Panc1 (cell line): ENCODE data around the gene INPP5D.

Source experiments
- POLR2AphosphoS5 ChIP-seq: IDR thresholded peaks from 2 replicates; pipeline ENCODE4 v1.6.1; 2012; ENCODE audit warnings: mild to moderate bottlenecking, low read depth, low read length, moderate library complexity
- SIN3A ChIP-seq: IDR thresholded peaks from 2 replicates; pipeline ENCODE4 v1.6.1; 2012; ENCODE audit warnings: low read depth, mild to moderate bottlenecking, low read length, moderate library complexity, borderline replicate concordance; ENCODE audit not compliant: insufficient read depth
- TF ChIP-seq, protein P1 (sequence below): fragments of 450-650 bp; IDR thresholded peaks from 2 replicates; pipeline ENCODE4 v1.5.1; 2017; ENCODE audit warnings: mild to moderate bottlenecking
- TF ChIP-seq, protein P2 (sequence below), 2 experiments: IDR thresholded peaks; 2 replicates each; pipeline ENCODE4 v1.6.1; 2011 to 2012; ENCODE audit warnings: low read depth in 2 of 2, control low read depth in 1 of 2, low read length in 1 of 2, mild to moderate bottlenecking in 1 of 2, moderate library complexity in 1 of 2; ENCODE audit not compliant: insufficient read depth in 1 of 2

DNA sequence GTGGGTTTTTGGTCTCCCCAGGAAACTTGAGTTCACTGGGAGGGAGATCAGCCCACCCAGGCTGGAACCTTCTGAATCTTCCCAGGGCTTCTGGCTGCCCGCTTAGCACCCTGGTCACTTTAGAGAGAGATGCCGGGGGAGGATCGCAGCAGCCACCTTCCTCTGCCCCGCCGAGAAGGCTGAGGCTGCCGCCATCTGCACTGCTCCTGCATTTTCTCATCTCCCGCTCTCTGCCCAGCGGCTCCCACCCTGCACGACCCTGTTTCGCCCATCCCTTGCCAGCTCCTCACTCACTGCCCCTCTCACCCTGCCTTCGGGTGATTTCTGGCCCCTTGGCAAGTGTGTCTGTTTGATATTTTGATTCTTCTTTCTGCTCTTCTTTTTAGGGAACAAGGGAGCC is 108.8 kb downstream of the INPP5D start:
- TF ChIP-seq, protein P1, sequence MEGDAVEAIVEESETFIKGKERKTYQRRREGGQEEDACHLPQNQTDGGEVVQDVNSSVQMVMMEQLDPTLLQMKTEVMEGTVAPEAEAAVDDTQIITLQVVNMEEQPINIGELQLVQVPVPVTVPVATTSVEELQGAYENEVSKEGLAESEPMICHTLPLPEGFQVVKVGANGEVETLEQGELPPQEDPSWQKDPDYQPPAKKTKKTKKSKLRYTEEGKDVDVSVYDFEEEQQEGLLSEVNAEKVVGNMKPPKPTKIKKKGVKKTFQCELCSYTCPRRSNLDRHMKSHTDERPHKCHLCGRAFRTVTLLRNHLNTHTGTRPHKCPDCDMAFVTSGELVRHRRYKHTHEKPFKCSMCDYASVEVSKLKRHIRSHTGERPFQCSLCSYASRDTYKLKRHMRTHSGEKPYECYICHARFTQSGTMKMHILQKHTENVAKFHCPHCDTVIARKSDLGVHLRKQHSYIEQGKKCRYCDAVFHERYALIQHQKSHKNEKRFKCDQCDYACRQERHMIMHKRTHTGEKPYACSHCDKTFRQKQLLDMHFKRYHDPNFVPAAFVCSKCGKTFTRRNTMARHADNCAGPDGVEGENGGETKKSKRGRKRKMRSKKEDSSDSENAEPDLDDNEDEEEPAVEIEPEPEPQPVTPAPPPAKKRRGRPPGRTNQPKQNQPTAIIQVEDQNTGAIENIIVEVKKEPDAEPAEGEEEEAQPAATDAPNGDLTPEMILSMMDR: no peak
- no peak for TF ChIP-seq SIN3A
- TF ChIP-seq, protein P2, sequence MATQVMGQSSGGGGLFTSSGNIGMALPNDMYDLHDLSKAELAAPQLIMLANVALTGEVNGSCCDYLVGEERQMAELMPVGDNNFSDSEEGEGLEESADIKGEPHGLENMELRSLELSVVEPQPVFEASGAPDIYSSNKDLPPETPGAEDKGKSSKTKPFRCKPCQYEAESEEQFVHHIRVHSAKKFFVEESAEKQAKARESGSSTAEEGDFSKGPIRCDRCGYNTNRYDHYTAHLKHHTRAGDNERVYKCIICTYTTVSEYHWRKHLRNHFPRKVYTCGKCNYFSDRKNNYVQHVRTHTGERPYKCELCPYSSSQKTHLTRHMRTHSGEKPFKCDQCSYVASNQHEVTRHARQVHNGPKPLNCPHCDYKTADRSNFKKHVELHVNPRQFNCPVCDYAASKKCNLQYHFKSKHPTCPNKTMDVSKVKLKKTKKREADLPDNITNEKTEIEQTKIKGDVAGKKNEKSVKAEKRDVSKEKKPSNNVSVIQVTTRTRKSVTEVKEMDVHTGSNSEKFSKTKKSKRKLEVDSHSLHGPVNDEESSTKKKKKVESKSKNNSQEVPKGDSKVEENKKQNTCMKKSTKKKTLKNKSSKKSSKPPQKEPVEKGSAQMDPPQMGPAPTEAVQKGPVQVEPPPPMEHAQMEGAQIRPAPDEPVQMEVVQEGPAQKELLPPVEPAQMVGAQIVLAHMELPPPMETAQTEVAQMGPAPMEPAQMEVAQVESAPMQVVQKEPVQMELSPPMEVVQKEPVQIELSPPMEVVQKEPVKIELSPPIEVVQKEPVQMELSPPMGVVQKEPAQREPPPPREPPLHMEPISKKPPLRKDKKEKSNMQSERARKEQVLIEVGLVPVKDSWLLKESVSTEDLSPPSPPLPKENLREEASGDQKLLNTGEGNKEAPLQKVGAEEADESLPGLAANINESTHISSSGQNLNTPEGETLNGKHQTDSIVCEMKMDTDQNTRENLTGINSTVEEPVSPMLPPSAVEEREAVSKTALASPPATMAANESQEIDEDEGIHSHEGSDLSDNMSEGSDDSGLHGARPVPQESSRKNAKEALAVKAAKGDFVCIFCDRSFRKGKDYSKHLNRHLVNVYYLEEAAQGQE (IDR thresholded peaks at IDR 0.05; ENCODE audit: insufficient read depth in 1 of 2, low read depth in 2 of 2, low read length in 1 of 2): no peak
- TF ChIP-seq POLR2AphosphoS5: no peak
